Omental fat pad (tissue), 4 donors: ENCODE results near the gene DCTPP1. TPM values are rescaled to one million over a fixed set of nuclear protein-coding genes. Genes with fewer than 3 reads are reported as not detected.
A peak's percentile ranks its signal among the peaks of the same experiment; 100 is the strongest.
"Not testable (repeated sequence)": the region's sequence is repeated elsewhere in the genome, so short reads cannot be mapped to it uniquely, and the experiment has no call there.

Experiments used
- ATAC-seq: fragments of 150-250 bp; one replicate; pipeline ENCODE4 v1.9.1; 2016; ENCODE audit warnings: mild to moderate bottlenecking, moderate library complexity; ENCODE audit not compliant: low FRiP score
- DNase-seq: peaks from one replicate; pipeline ENCODE4 v3.0.0-alpha.2; 2019; ENCODE audit warnings: low spot score
- total RNA-seq, 4 donors: library from RNA; depleted of rRNA; stranded (reverse); fragments of >200 nt; gene quantifications; one replicate each; pipeline ENCODE4 v1.1.0, GENCODE V29; 2016
- TF ChIP-seq, protein P1 (sequence below), 3 donors: fragments of 450-650 bp; IDR thresholded peaks; one replicate each; pipeline ENCODE4 v1.5.1; 2016 to 2017; ENCODE audit warnings: antibody characterized with exemption in 3 of 3, mild to moderate bottlenecking in 3 of 3, moderate library complexity in 2 of 3

The DCTPP1 gene
- total RNA-seq, 4 donors from 2014 or later = 9.8 to 24.0 (median 14.8) TPM

DNA sequence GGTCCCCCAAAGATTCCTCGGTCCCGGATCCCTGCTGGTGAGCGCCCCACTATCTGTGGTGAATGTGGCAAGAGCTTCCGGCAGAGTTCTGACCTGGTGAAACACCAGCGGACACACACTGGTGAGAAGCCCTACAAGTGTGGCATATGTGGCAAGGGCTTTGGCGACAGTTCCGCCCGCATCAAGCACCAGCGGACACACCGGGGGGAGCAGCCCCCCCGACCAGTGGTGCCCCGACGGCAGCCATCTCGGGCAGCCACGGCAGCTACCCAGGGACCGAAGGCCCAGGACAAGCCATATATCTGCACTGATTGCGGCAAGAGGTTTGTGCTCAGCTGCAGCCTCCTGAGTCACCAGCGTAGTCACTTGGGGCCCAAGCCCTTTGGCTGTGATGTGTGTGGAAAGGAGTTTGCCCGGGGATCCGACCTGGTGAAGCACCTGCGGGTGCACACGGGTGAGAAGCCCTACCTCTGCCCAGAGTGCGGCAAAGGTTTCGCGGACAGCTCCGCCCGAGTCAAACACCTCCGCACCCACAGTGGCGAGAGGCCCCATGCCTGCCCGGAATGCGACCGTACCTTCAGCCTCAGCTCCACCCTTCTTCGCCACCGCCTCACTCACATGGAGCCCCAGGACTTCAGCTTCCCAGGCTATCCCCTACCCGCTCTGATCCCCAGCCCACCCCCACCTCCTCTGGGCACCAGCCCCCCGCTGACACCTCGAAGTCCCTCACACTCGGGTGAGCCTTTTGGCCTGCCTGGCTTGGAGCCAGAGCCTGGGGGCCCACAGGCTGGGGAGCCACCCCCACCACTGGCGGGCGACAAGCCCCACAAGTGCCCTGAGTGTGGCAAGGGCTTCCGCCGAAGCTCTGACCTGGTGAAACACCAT lies 31.8 kb downstream of the DCTPP1 start:
- no peak for ATAC-seq
- TF ChIP-seq, protein P1, sequence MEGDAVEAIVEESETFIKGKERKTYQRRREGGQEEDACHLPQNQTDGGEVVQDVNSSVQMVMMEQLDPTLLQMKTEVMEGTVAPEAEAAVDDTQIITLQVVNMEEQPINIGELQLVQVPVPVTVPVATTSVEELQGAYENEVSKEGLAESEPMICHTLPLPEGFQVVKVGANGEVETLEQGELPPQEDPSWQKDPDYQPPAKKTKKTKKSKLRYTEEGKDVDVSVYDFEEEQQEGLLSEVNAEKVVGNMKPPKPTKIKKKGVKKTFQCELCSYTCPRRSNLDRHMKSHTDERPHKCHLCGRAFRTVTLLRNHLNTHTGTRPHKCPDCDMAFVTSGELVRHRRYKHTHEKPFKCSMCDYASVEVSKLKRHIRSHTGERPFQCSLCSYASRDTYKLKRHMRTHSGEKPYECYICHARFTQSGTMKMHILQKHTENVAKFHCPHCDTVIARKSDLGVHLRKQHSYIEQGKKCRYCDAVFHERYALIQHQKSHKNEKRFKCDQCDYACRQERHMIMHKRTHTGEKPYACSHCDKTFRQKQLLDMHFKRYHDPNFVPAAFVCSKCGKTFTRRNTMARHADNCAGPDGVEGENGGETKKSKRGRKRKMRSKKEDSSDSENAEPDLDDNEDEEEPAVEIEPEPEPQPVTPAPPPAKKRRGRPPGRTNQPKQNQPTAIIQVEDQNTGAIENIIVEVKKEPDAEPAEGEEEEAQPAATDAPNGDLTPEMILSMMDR (IDR thresholded peaks at IDR 0.05) = no peak

DNA sequence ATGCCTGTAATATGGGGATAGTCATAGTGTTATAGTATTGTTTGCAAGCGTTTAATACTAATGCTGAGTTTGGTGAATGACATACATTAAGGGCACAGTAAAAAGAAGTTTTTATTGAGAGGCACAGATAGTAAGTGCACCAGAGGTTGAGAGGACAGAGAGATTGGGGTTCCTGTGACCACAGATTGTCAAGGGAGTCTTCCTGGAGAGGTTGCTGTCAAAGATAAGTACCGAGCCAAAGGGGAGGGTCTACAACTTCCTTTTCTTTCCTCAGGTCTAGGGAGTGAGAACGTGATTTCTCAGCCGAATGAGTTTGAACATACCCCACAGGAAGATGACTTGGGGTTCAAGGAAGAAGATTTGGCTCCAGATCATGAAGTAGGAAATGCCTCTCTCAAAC lies 32.8 kb downstream of the DCTPP1 start:
- TF ChIP-seq, protein P1 (IDR thresholded peaks at IDR 0.05) = no peak
- no peak for DNase-seq
- no peak for ATAC-seq

More for the DNA sequence above, 31.8 kb downstream of the DCTPP1 start:
- no peak for DNase-seq

DNA sequence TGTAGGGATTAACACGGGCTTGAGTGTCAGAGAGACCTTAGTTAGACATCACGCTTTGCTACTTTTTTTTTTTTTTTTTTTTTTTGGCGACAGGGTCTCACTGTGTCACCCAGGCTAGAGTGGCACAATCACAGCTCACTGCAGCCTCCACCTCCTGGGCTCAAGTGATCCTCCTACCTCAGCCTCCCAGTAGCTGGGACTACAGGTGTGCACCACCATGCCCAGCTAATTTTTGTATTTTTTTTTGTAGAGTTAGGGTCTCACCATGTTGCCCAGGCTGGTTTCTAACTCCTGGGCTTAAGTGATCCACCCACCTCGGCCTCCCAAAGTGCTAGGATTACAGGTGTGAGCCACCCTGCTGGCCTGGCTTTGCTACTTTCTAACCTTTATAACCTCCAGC lies 33.2 kb downstream of the DCTPP1 start:
- not testable (repeated sequence) for DNase-seq, ATAC-seq

DNA sequence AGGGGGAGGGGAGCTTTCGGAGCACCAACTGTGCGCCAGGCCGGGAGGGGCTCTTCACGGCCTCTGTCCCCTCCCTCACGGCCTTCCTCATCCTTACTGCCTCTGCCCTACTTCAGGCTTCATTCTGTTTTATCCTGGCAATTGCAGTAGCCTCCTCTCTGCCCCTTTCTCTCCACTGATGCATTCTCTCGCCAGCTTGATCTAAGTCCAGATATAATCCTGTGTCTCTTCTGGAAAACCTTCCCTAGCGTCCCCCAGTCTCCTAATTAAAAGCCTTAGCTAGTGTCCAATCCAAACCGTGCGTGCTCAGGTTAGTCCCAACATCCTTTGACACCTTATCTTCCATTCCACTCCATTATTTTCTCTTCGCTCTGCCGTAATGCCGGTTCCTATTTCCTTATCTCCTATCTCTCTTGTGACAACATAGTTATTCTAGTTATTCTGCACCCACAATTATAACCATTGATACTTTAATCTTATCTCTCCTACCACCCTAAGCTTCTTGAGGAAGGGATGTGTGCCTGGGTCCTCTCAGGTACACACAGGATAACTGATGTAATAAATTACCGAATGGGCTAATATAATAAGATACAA lies 33.7 kb downstream of the DCTPP1 start:
- ATAC-seq (no peak), DNase-seq (no peak)
- TF ChIP-seq, protein P1 (IDR thresholded peaks at IDR 0.05) = no peak

DNA sequence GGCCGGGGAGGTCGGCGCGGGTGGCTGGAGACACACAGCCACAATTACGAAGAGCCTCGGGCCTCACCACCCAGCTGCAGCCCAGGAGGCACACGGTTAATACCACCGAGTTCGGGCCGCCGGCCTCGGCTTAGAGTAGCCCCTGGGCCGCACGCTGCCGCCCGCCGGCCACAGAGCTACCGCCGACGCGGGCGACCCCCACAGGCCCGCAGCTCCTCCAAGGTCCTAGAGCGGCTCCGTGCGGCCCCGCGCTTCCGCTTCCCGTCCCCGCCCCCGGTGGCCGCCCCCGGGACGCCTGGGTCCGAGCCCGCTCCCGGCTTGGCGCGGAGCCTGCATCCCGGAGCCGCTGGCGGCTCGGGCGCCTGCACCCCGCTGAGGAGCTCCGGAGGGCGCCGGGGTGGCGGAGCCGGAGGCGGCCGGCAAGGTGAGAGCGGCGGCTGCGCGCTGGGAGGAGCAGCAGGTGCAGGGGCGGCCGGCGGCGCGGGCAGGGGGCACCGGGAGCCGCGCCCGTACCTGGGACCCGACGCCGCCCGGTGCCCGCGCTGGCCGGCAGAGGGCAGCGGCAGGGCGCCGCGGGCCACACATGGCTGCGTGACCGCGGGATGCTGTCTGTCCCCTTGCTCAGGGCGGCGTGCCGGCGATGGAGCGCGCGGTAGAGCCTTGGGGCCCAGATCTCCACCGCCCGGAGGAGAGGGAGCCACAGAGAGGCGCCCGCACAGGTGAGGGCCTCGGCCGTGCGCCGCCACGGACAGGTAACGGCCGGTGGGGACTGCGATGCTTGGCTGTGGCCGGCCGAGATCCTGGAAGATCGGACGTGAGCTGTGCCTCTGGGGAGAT lies 34.5 kb downstream of the DCTPP1 start, which contains the start of gene ZNF48:
ZNF48 (plus strand) TSS at position 266 of the 837 bp plus-strand sequence; CDS start at position 641, 375 bp downstream.
- DNase-seq (no peak), ATAC-seq (peak; percentile 97)
- TF ChIP-seq, protein P1 (IDR thresholded peaks at IDR 0.05) = no peak

DNA sequence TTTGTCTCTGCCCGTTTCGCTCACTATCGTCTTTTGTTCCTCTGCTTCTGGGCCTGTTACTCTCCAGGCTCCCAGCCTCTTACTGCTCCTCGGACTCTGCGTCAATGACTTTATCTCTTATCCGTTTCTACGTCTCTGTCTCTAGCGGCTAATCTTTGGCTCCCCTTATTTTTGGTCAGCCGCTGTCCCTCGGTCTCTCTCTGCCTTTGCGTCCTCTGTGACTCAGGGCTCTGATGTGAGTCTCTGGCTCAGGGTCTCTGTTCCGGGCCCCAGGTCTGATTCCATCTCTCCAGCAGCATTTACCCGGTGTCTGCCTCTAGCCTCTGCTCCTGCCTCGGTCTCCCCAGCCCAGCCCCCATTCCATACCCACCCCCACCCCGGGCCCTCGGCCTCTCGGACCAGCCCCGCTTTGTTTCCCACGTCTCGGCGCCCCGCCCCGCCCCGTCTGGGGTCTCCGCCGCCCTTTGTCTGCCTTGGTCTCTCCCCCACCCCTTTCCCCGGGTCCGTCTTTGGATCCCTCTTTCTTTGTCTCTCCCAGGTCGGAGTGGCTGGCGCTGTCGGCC lies 35.2 kb downstream of the DCTPP1 start:
- TF ChIP-seq, protein P1 (IDR thresholded peaks at IDR 0.05) = no peak
- DNase-seq (no peak), ATAC-seq (peak; percentile 55)

DNA sequence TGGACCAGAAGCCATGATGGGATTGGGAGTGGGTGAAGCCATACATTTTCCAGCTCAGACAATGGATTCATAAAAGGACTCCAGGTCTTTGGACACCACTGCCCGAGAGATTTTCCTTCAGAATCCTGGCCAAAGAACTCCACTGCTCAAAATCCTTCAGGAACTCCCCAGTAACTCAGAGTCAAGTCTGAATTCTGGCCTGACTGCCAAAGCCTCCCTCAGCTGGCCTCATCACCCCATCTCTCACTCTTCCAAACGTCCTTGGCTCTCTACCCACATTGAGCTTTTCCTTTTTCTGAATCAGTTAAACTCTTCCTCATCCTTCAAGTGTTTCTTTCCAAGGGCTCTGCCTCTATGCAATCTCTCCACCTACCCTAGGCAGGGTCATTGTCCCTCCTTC lies 46.3 kb downstream of the DCTPP1 start:
- ATAC-seq (no peak), DNase-seq (no peak)
- TF ChIP-seq, protein P1 (IDR thresholded peaks at IDR 0.05) = no peak
